HepG2 (cell line): ENCODE results near the gene FCN3. TPM values are rescaled to one million over a fixed set of nuclear protein-coding genes. Genes with fewer than 3 reads are reported as not detected.

Experiments
- BORCS8-MEF2B ChIP-seq: sonication (generic); formaldehyde crosslinking; IDR thresholded peaks from 2 replicates; pipeline ENCODE4 v1.8.0; 2022; ENCODE audit warnings: mild to moderate bottlenecking, missing genetic modification reagents
- ELF4 ChIP-seq: sonication (generic); formaldehyde crosslinking; IDR thresholded peaks from 2 replicates; pipeline ENCODE4 v1.5.0; 2020; ENCODE audit warnings: missing genetic modification reagents, mild to moderate bottlenecking, moderate library complexity, borderline replicate concordance
- GFI1 ChIP-seq: sonication (generic); formaldehyde crosslinking; IDR thresholded peaks from 2 replicates; pipeline ENCODE4 v1.5.0; 2020; ENCODE audit warnings: missing genetic modification reagents, mild to moderate bottlenecking, borderline replicate concordance
- GPN1 ChIP-seq: sonication (generic); formaldehyde crosslinking; IDR thresholded peaks from 2 replicates; pipeline ENCODE4 v1.5.1; 2020; ENCODE audit warnings: missing genetic modification reagents, borderline replicate concordance
- HOXA9 ChIP-seq: sonication (generic); formaldehyde crosslinking; IDR thresholded peaks from 2 replicates; pipeline ENCODE4 v1.8.1; 2022; ENCODE audit warnings: missing genetic modification reagents, mild to moderate bottlenecking, moderate library complexity, borderline replicate concordance
- IRX3 ChIP-seq: sonication (generic); formaldehyde crosslinking; IDR thresholded peaks from 2 replicates; pipeline ENCODE4 v1.8.1; 2023; ENCODE audit warnings: mild to moderate bottlenecking, low read depth, missing genetic modification reagents, borderline replicate concordance
- MLLT10 ChIP-seq: sonication (generic); formaldehyde crosslinking; IDR thresholded peaks from 2 replicates; pipeline ENCODE4 v1.4.0; 2020; ENCODE audit warnings: missing genetic modification reagents
- MTF2 ChIP-seq: sonication (generic); formaldehyde crosslinking; IDR thresholded peaks from 2 replicates; pipeline ENCODE4 v1.5.0; 2020; ENCODE audit warnings: missing genetic modification reagents, borderline replicate concordance
- NR2F1 ChIP-seq, 2 experiments: fragments of 450-650 bp in 1 of 2; formaldehyde crosslinking in 1 of 2; IDR thresholded peaks; 2 replicates each; pipeline versions ENCODE4 v1.5.0 to v1.6.1; 2016 to 2020; ENCODE audit warnings: mild to moderate bottlenecking in 1 of 2, missing compliant biosample characterization in 1 of 2, missing genetic modification reagents in 1 of 2, moderate library complexity in 1 of 2
- PHB2 ChIP-seq: fragments of 450-650 bp; IDR thresholded peaks from 2 replicates; pipeline ENCODE4 v1.6.1; 2018; ENCODE audit not compliant: partially characterized antibody
- TEAD2 ChIP-seq: sonication (generic); formaldehyde crosslinking; IDR thresholded peaks from 2 replicates; pipeline ENCODE4 v1.9.0; 2021; ENCODE audit warnings: missing genetic modification reagents
- ZKSCAN1 ChIP-seq: fragments of 150-350 bp; IDR thresholded peaks from 2 replicates; pipeline ENCODE4 v1.6.1; 2014; ENCODE audit warnings: low read length
- ZNF136 ChIP-seq: sonication (generic); formaldehyde crosslinking; IDR thresholded peaks from 2 replicates; pipeline ENCODE4 v1.8.1; 2022; ENCODE audit warnings: low read depth, mild to moderate bottlenecking, moderate library complexity, missing genetic modification reagents
- ZNF20 ChIP-seq: sonication (generic); formaldehyde crosslinking; IDR thresholded peaks from 2 replicates; pipeline ENCODE4 v1.4.0; 2020; ENCODE audit warnings: mild to moderate bottlenecking, moderate library complexity, missing genetic modification reagents
- ZNF451 ChIP-seq: sonication (generic); formaldehyde crosslinking; IDR thresholded peaks from 2 replicates; pipeline ENCODE4 v1.5.0; 2020; ENCODE audit warnings: mild to moderate bottlenecking, missing genetic modification reagents
- ZNF780A ChIP-seq: sonication (generic); formaldehyde crosslinking; IDR thresholded peaks from 2 replicates; pipeline ENCODE4 v1.8.0; 2022; ENCODE audit warnings: mild to moderate bottlenecking, missing genetic modification reagents, moderate library complexity
- polyA plus RNA-seq, 8 experiments: library from polyadenylated mRNA; depleted of rRNA in 3 of 8; stranded (reverse) in 7 of 8; unstranded in 1 of 8; fragments of >200 nt; fragmentation: Illumina TruSeq in 4 of 8; extraction: Trizol in 4 of 8; gene quantifications; 2 replicates each; pipeline versions ENCODE4 v1.2.1 to v1.2.3, GENCODE V29; 2011 to 2016; ENCODE audit warnings: low read depth in 4 of 8, missing spikeins in 1 of 8, mixed read lengths in 1 of 8; ENCODE audit not compliant: insufficient read depth in 1 of 8
- total RNA-seq, 5 experiments: library from RNA; depleted of rRNA; stranded (reverse); fragments of >200 nt; fragmentation: Illumina TruSeq; extraction: Trizol; gene quantifications; 2 replicates each; pipeline ENCODE4 v1.2.3, GENCODE V29; 2016; ENCODE audit warnings: low read depth in 1 of 5
- TF ChIP-seq, protein P1 (sequence below): sonication (generic); formaldehyde crosslinking; IDR thresholded peaks from 2 replicates; pipeline ENCODE4 v1.8.0; 2022; ENCODE audit warnings: low read depth, missing genetic modification reagents
- TF ChIP-seq, protein P2 (sequence below): sonication (generic); formaldehyde crosslinking; IDR thresholded peaks from 2 replicates; pipeline ENCODE4 v1.8.1; 2023; ENCODE audit warnings: mild to moderate bottlenecking, missing genetic modification reagents
- TF ChIP-seq, protein P3 (sequence below): sonication (generic); formaldehyde crosslinking; IDR thresholded peaks from 2 replicates; pipeline ENCODE4 v1.4.0; 2020; ENCODE audit warnings: mild to moderate bottlenecking, missing genetic modification reagents
- TF ChIP-seq, protein P4 (sequence below): sonication (generic); formaldehyde crosslinking; IDR thresholded peaks from 2 replicates; pipeline ENCODE4 v1.5.0; 2020; ENCODE audit warnings: mild to moderate bottlenecking, missing genetic modification reagents, borderline replicate concordance
- TF ChIP-seq, protein P5 (sequence below): sonication (generic); formaldehyde crosslinking; IDR thresholded peaks from 2 replicates; pipeline ENCODE4 v1.5.0; 2020; ENCODE audit warnings: missing genetic modification reagents

Gene FCN3
- total and polyA plus RNA-seq, 2 of the 13 experiments (the other 11 are each of a cell fraction or from before 2014, with no cell fraction given) = not detected

DNA sequence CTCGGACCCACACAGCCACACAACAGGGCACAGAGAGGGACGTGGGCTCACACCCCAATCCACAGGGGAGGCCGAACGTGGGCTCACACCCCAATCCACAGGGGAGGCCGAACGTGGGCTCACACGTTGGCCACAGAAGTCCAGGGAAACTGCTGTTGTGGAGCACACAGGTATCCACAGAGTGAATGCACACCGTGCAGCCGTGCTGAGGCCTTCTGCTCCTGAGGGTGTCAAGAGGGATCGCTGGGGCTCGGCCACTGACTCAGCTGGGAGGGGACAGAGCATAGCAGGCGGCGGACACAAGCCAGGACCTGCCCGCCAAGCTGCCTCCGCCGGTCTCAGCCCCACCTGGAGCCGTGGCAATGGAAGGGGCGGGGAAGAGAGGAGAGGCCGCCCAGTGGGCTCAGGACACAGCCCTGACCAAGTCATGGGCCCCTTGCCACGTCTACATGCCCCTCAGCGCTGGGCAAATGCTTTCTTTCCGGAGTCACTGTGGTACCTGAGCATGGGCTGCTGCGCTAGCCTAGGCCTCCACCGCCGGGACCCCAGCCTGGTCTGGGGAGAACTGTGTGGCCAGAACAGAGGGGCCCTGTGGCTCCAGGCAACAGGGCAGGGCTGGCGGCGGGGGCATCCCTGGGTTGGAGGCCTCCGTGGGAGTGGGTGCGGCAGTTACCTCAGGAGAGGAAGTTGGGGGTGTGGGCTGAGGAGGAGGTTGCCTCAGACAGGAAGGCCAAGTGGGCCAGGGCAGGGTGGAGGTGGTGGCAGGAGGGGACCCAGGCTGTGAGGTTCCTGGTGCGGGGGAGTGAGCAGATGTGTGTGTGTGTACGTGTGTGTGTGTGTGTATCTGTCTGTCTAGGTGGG, 31.6 kb downstream of the FCN3 start (continued):
- TF ChIP-seq, protein P1, sequence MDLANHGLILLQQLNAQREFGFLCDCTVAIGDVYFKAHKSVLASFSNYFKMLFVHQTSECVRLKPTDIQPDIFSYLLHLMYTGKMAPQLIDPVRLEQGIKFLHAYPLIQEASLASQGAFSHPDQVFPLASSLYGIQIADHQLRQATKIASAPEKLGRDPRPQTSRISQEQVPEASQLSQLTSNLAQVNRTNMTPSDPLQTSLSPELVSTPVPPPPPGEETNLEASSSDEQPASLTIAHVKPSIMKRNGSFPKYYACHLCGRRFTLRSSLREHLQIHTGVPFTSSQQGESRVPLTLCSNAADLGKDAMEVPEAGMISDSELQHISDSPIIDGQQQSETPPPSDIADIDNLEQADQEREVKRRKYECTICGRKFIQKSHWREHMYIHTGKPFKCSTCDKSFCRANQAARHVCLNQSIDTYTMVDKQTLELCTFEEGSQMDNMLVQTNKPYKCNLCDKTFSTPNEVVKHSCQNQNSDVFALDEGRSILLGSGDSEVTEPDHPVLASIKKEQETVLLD (CRISPR knock-in tag) = no peak
- TF ChIP-seq, protein P2, sequence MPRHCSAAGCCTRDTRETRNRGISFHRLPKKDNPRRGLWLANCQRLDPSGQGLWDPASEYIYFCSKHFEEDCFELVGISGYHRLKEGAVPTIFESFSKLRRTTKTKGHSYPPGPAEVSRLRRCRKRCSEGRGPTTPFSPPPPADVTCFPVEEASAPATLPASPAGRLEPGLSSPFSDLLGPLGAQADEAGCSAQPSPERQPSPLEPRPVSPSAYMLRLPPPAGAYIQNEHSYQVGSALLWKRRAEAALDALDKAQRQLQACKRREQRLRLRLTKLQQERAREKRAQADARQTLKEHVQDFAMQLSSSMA = no peak
- TF ChIP-seq ZKSCAN1 = no peak
- no peak for TF ChIP-seq ZNF20
- TF ChIP-seq, protein P3, sequence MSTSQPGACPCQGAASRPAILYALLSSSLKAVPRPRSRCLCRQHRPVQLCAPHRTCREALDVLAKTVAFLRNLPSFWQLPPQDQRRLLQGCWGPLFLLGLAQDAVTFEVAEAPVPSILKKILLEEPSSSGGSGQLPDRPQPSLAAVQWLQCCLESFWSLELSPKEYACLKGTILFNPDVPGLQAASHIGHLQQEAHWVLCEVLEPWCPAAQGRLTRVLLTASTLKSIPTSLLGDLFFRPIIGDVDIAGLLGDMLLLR (CRISPR knock-in tag) = no peak
- no peak for TF ChIP-seq ZNF780A
- TF ChIP-seq, protein P4, sequence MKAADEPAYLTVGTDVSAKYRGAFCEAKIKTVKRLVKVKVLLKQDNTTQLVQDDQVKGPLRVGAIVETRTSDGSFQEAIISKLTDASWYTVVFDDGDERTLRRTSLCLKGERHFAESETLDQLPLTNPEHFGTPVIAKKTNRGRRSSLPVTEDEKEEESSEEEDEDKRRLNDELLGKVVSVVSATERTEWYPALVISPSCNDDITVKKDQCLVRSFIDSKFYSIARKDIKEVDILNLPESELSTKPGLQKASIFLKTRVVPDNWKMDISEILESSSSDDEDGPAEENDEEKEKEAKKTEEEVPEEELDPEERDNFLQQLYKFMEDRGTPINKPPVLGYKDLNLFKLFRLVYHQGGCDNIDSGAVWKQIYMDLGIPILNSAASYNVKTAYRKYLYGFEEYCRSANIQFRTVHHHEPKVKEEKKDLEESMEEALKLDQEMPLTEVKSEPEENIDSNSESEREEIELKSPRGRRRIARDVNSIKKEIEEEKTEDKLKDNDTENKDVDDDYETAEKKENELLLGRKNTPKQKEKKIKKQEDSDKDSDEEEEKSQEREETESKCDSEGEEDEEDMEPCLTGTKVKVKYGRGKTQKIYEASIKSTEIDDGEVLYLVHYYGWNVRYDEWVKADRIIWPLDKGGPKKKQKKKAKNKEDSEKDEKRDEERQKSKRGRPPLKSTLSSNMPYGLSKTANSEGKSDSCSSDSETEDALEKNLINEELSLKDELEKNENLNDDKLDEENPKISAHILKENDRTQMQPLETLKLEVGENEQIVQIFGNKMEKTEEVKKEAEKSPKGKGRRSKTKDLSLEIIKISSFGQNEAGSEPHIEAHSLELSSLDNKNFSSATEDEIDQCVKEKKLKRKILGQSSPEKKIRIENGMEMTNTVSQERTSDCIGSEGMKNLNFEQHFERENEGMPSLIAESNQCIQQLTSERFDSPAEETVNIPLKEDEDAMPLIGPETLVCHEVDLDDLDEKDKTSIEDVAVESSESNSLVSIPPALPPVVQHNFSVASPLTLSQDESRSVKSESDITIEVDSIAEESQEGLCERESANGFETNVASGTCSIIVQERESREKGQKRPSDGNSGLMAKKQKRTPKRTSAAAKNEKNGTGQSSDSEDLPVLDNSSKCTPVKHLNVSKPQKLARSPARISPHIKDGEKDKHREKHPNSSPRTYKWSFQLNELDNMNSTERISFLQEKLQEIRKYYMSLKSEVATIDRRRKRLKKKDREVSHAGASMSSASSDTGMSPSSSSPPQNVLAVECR = no peak; the same call in 1 of the 2 replicates
- TF ChIP-seq GFI1 = no peak
- no peak for TF ChIP-seq GPN1 (CRISPR knock-in tag)
- no peak for TF ChIP-seq ZNF136 (CRISPR knock-in tag)
- TF ChIP-seq IRX3 (CRISPR knock-in tag) = no peak; the same call in 1 of the 2 replicates
- TF ChIP-seq HOXA9 (CRISPR knock-in tag) = peak; percentile 69; the same call in 1 of the 2 replicates
- no peak for TF ChIP-seq PHB2
- TF ChIP-seq NR2F1 (CRISPR knock-in tag; IDR thresholded peaks at IDR 0.05) = no peak
- TF ChIP-seq BORCS8-MEF2B (CRISPR knock-in tag) = peak; percentile 7; the same call in 1 of the 2 replicates
- TF ChIP-seq ZNF451 (CRISPR knock-in tag) = no peak
- TF ChIP-seq, protein P5, sequence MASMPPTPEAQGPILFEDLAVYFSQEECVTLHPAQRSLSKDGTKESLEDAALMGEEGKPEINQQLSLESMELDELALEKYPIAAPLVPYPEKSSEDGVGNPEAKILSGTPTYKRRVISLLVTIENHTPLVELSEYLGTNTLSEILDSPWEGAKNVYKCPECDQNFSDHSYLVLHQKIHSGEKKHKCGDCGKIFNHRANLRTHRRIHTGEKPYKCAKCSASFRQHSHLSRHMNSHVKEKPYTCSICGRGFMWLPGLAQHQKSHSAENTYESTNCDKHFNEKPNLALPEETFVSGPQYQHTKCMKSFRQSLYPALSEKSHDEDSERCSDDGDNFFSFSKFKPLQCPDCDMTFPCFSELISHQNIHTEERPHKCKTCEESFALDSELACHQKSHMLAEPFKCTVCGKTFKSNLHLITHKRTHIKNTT = no peak
- TF ChIP-seq TEAD2 (CRISPR knock-in tag) = no peak
- no peak for TF ChIP-seq MLLT10 (CRISPR knock-in tag)
- no peak for TF ChIP-seq MTF2
- no peak for TF ChIP-seq ELF4 (CRISPR knock-in tag)
